ENCODE results near the gene TTC32.
"Not testable (repeated sequence)": the region's sequence is repeated elsewhere in the genome, so short reads cannot be mapped to it uniquely, and the experiment has no call there.

TTC32 gene

DNA sequence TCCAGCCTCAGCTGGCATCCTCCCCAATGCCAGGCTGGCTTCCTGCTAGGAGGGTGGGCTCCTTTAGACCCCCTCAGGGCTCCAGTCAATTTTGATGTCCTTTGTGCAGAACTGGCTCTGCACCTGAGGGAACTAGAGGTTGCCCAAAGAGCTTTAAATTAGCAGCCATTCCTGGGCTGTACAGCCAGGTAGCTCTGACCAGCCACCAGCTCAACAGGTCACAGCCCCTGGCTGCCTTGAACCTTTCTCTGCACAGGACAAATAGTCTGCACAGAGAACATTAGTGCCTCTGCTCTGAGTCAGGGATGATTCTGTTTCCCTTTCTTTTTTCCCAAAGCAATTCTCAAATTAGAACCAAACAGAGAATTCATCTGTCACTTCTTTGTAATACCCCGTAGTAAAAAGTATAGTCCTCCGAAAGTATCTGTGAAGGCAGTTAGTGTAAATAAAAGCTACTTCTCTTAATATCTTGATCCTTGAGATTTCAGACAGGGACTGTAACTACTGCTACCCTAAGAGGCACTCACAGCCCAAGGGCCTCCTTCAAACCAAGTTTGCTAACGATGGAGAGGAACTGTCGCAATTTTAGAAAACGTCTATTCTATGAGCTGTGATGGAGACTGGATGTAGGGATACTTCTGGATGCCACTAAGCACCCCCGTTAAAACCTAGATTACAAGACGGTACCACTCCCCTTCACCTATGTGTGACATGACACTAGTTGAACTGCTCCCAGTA is 3.0 kb downstream of the TTC32 start:
- no peak for DNase-seq

DNA sequence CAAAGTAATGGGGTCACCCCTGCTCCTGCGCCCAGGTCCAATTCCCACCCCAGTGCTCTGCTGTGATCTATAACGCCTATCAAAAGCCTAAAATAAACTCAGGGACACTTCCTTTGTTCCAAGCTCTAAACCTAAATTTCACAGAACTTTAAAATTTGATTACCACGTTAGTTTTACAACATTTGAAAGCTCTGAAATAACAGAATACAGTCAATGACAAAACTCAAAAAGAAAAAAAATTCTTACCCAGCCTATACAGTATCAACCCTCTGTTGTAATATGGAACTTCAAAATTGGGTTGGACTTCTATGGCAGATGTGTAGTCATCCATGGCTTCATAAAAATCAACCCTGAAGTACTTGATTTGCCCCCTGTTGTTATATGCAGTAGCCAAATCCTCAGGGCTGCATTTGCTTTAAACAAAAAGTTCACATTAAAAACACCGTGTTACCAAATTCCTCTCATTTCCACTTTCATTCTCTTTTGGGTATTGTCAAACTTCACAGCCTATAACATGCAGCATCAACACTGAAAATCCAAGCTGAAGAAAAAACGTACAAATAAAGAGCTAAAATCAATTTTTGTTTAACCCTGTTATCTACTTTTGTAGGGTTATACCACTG is 4.0 kb downstream of the TTC32 start:
- DNase-seq, result no peak

- no peak for DNase-seq
These were observed 6.2 kb downstream of the TTC32 start for GRCh38 chr2:19895535-19895934.

DNA sequence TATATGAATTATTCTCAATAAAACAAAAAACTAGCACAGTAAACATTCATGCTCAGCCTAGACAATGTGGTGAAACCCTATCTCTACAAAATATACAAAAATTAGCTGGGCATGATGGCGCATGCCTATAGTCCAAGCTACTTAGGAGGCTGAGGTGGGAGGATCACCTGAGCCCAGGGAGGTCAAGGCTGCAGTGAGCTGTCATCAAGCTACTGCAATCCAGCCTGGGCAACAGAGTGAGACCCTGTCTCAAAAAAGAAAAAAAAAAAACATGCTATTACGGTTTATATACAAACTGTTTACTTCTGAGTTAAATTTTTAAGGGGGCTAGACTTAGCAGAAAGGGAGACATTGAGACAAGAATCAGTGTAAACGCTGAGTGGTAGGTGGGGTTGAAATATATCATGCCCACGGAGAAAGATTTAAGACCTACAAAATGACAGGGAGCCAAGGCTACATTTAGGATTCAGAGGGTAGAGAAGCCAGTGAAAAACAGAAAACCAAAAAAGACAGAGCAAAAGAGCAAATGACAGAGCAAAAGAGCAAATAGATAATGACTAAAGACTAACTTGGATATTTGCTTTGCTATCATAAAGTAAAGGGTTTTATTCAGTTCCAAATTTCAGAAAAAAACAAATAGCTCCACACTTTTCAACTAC is 7.5 kb downstream of the TTC32 start:
- DNase-seq, result no peak

DNA sequence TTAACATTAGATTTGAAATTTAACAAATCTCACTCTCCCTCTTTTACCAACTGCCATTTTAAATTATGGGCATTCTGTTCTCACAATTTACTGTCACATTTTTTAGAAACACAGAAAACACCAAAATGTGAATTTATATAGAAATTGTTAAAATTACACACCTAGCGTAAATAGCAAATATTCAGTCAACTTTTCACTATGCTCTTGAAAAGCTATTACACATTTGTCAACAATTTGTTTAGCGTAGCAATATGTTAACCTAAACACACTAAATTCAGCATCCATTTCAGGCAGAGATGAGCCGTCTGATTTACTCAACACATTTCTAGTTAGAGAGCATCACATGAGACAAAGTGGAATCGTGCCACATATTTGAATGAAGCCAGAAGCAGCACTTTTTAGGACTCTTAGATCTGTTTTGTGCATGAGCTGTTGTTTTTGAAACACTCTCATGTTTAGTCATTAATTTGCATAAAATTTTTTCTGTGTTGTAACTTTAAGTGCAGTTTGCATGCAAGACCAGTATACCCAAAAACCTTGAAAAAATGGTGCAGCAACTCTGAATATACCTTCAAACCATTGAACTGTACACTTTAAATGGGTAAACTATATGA is 8.2 kb downstream of the TTC32 start:
- DNase-seq, result no peak

GRCh38 chr2:19891971-19892370 is 9.8 kb downstream of the TTC32 start:
- DNase-seq, result not testable (repeated sequence)

DNA sequence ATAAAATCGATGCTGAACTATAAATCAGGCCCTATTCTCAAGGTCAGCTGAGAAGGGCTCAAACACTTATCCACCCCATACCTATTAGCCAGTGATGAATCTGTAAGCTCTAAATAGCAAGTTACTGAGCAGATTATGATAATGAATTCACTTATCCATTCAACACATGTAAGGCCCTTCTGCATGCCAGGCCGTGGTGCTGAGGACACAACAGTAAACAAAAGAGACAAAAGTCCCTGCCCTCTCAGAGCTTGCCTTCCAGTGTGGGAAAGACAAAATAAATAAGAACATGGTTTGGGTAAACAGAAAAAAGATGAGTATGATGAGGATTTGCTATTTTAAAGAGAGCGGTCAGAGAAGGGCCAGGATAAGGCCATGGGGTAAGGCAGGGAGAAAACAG is 11.7 kb downstream of the TTC32 start:
- DNase-seq, result no peak

DNA sequence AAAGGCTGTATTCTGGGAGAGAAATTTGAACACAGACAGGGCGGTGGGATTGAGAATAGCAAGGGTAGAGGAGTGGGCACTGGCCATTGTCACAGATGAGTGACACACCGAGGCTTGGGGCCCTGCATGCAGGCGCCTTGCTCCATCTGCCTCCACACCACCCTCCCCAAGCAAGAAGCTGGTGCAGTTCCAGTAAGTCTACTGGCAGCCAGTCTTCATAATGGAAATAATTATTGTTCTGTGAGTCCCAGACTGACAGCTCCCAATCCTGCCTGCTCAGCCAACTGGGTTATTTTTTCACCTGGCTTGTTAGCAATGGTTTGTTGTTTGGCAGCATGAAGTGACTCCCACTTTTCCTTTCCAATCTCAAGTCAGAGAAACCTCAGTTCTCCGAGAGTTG is 13.0 kb downstream of the TTC32 start:
- DNase-seq, result no peak

DNA sequence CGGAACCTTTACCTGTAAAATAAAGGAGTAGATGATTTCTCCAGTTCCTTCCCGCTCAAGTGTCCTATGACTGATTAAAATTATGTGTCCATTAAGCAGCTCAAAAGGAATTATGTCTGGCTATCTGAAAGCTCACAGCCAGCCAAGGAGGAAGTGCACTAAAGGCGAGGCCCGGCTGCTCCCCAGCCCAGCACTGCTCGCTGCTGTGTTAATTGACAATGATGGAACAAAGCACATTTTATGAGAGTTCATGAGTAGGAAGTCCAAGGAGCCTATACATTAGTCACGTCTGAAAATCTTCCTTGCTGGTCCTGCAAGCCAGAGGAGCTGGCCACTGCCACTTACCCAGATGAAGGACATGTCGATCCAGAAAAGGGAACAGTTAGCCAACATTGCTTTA is 14.3 kb downstream of the TTC32 start:
- DNase-seq, result no peak

- DNase-seq, result no peak
These were observed 15.5 kb downstream of the TTC32 start for GRCh38 chr2:19886261-19886660.

- no peak for DNase-seq
These were observed 16.0 kb downstream of the TTC32 start for GRCh38 chr2:19885791-19886190.

GRCh38 chr2:19883971-19884720 is 17.6 kb downstream of the TTC32 start:
- no peak for DNase-seq

- no peak for DNase-seq
These were observed 18.3 kb downstream of the TTC32 start for GRCh38 chr2:19883486-19883885.

DNA sequence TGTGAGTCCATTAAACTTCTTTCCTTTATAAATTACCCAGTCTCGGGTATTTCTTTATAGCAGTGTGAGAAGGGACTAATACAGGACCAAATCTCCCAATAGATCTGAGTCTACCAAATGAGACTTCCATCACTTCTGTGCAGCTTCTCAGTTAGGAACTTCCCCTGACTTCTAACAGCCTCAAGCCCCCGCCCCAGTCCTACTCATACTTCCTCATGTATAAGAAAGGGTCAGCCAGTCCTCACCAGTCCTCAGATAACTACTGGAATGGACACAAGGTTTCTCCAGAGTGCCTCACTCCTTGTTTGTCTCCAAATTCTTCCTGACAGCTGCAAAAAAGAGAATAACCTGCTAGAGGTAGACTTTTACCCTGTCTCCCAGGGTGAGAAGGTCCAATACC is 19.5 kb downstream of the TTC32 start:
- DNase-seq, result no peak

DNA sequence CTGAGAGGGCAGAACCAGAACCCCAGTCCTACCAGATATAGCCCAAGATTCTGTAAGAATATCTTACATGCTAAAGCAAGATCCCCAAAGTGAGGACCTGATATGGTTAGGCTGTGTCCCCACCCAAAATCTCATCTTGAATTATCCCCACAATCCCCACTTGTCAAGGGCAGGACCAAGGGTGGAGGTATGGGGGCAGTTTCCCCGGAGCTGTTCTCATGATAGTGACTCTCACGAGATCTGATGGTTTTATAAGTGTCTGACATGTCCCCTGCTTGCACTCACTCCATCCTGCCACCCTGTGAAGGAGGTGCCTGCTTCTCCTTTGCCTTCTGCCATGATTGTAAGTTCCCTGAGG is 19.9 kb downstream of the TTC32 start:
- DNase-seq, result no peak

- no peak for DNase-seq
These were observed 20.4 kb downstream of the TTC32 start for GRCh38 chr2:19881221-19881907.

DNA sequence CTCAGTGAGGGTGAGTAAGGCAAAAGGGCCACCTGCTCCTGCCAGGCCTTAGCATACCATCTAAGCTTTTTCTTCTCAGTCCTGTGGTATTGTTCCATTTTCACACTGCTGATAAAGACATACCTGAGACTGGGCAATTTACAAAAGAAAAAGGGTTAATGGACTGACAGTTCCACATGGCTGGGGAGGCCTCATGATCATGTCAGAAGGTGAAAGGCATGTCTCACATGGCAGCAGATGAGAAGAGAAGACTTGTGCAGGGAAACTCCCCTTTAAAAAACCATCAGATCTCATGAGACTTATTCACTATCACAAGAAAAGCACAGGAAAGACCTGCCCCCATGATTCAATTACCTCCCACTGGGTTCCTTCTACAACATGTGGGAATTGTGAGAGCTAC is 21.6 kb downstream of the TTC32 start:
- not testable (repeated sequence) for DNase-seq

- no peak for DNase-seq
These were observed 22.7 kb downstream of the TTC32 start for GRCh38 chr2:19879120-19879519.

GRCh38 chr2:19878268-19879046 is 23.3 kb downstream of the TTC32 start:
- no peak for DNase-seq

- no peak for DNase-seq
These were observed 25.0 kb downstream of the TTC32 start for GRCh38 chr2:19876751-19877150.

DNA sequence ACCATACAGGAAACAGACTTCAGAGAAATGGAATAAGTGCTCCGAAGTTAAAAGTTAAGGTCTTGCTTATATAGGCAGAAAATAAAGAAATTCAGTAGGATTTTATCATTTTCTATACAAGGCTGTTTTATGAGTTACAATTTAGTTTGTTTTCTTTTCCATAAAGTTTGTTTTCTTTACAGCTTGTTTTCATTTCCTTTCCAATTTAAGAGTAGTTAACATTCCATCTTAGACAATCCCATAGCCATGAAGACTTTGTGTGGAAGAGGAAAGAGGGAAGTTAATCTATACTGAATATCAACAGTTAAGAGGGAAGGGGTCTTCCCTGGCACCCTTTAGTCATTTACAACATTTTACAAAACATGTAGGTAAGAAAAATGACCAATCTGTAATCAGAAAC is 26.5 kb downstream of the TTC32 start:
- DNase-seq, result no peak

- no peak for DNase-seq
These were observed 27.1 kb downstream of the TTC32 start for GRCh38 chr2:19874726-19875125.
